ENCODE data around the gene DDIT4L. TPM values are rescaled to one million over a fixed set of nuclear protein-coding genes. Genes with fewer than 3 reads are reported as not detected.

DDIT4L gene
- total and polyA plus RNA-seq, 10 donors: 0.17 to 1.6 (median 0.38) TPM

DNA sequence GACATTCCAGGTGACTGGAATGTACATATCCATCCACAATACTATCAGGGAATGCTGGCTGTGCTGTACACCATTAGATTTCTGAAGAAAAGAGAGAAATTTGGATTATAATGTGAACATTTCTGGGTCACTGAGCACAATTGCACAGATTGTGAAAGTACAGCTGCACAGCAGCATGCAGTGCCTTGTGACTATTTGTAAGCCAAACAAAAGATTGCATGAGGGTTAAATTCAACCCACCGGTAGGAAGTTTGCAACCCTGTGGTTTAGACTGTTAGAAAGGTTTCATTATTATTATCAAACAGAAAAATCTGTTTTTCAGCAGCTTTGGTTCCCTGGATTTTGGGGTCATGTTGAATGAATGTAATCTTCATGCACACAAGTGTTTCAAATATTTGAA lies 24.5 kb downstream of the DDIT4L start:
- no peak for DNase-seq
- H3K4me1 ChIP-seq: peaks cover 0 to 4% (median 0%) of the 10 kb centered on the region in 6 donors
- no peaks in the 10 kb centered on the region for H3K27me3 ChIP-seq (replicated peaks in 1 of 7)
- 29 to 48% (median 45%) methylated on average over 1 of the region's 1 CpG for WGBS, 5 donors
- no peak overlapping the region for H3K27ac ChIP-seq
- H3K36me3 ChIP-seq: no peaks in the 10 kb centered on the region
- H3K9me3 ChIP-seq: peaks cover 0 to 23% (median 17%) of the 10 kb centered on the region in 8 donors
- H3K4me3 ChIP-seq: no peak overlapping the region
- intact Hi-C loops (cut with DNase I; ENCODE audit: low total_unique reads): no loop called here
- TF ChIP-seq, protein P1, sequence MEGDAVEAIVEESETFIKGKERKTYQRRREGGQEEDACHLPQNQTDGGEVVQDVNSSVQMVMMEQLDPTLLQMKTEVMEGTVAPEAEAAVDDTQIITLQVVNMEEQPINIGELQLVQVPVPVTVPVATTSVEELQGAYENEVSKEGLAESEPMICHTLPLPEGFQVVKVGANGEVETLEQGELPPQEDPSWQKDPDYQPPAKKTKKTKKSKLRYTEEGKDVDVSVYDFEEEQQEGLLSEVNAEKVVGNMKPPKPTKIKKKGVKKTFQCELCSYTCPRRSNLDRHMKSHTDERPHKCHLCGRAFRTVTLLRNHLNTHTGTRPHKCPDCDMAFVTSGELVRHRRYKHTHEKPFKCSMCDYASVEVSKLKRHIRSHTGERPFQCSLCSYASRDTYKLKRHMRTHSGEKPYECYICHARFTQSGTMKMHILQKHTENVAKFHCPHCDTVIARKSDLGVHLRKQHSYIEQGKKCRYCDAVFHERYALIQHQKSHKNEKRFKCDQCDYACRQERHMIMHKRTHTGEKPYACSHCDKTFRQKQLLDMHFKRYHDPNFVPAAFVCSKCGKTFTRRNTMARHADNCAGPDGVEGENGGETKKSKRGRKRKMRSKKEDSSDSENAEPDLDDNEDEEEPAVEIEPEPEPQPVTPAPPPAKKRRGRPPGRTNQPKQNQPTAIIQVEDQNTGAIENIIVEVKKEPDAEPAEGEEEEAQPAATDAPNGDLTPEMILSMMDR (IDR thresholded peaks at IDR 0.05 in 8 of 11, conservative IDR thresholded peaks at IDR 0.05 in 3 of 11): no peak
- TF ChIP-seq POLR2A (IDR thresholded peaks at IDR 0.05): no peak
- no peak for TF ChIP-seq POLR2AphosphoS5 (IDR thresholded peaks at IDR 0.05)

DNA sequence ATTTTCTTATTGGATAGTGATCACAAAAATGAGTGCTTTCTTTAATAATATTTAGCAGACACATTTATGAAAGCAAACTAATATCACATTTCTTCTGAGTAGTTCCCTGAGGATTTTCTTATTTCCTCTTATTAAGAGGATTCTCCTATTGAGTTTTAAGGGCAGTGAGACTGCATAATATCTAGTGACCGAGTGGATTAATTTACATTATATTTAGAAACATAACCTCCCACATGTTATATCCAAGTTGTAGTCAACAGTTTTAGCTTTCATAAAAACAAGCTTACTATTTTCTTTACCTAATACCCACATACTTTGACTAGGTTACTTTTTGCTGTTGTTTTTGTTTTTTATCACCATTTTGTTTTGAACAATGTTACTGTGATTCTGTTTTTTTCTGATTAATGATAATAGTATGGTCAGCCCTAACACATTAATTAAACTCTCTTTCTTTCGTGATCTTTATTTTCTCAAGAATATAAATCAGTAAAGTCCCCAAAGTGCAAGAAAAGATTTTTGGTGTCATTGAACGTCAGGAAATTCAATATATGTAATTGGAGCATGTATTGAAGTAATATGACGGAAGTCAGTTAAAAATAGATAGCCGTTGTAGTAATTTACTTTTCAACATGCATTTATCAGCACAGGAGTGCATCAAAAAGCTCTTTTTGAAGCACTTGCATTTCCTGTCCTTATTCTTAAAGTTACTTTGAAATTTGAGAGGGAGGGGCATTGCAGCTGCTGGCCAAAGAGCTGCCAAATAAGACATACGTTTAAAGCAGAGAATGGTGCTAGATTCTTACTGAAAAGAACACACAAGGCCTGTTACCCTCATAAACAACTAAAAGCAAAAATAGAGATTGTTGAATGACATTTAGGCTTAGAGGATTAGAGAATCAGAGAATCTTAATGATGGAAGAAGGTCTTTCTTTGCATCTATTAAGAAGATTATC lies 25.2 kb downstream of the DDIT4L start:
- no peak for DNase-seq
- Histone ChIP-seq H3K4me3 (no peak overlapping the region), H3K27me3 (replicated peaks in 1 of 7) (no peaks in the 10 kb centered on the region), H3K27ac (no peak overlapping the region), H3K9me3 (peaks cover 0 to 29% (median 20%) of the 10 kb centered on the region in 8 donors), H3K36me3 (no peaks in the 10 kb centered on the region), H3K4me1 (peaks cover 0 to 4% (median 0%) of the 10 kb centered on the region in 6 donors)
- WGBS, 5 donors: 47 to 65% (median 49%) methylated on average over 6 of the region's 6 CpGs
- intact Hi-C loops (cut with DNase I; ENCODE audit: low total_unique reads): no loop called here
- TF ChIP-seq POLR2A (IDR thresholded peaks at IDR 0.05): no peak

DNA sequence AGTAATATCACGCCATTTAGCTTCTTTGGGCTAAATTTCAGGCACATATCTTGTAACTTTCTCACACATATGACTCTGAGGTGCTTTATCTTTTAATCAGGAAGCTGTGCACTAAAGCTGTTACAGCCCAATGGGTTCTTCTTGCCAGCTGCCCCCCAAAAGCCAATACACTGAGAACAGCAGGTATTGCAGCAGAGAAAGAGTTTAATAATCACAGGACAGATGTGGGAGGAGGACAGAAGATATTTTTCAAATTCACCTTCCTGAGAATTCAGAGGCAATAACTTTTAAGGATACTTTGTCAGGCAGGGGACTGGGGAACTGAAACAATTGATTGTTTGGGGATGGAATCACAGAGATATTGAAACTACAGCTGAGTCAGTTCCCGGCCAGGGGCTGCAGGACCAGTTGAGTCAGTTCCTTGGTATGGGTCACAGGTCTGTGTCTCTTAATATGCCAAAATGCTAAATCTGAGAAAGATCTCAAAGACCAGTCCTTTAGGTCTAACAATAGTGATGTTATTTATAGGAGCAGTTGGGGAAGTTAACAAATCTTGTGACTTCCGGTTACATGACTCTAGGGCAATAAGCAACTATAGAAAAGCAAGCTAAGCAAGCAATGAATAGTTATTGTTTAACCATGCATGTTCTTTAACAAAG lies 28.1 kb downstream of the DDIT4L start:
- WGBS, 5 donors: 45 to 73% (median 58%) methylated on average over 3 of the region's 3 CpGs
- H3K27ac ChIP-seq: no peak overlapping the region
- no peaks in the 10 kb centered on the region for H3K36me3 ChIP-seq
- peaks cover 0 to 36% (median 20%) of the 10 kb centered on the region in 8 donors for H3K9me3 ChIP-seq
- H3K4me3 ChIP-seq: no peak overlapping the region
- intact Hi-C loops (cut with DNase I; ENCODE audit: low total_unique reads): no loop called here
- H3K4me1 ChIP-seq: peaks cover 0 to 4% (median 0%) of the 10 kb centered on the region in 6 donors
- no peaks in the 10 kb centered on the region for H3K27me3 ChIP-seq (replicated peaks in 1 of 7)
- TF ChIP-seq, protein P1 (IDR thresholded peaks at IDR 0.05 in 8 of 11, conservative IDR thresholded peaks at IDR 0.05 in 3 of 11): no peak
- TF ChIP-seq POLR2AphosphoS5 (IDR thresholded peaks at IDR 0.05): no peak
- TF ChIP-seq POLR2A (IDR thresholded peaks at IDR 0.05): no peak
- no peak for DNase-seq

DNA sequence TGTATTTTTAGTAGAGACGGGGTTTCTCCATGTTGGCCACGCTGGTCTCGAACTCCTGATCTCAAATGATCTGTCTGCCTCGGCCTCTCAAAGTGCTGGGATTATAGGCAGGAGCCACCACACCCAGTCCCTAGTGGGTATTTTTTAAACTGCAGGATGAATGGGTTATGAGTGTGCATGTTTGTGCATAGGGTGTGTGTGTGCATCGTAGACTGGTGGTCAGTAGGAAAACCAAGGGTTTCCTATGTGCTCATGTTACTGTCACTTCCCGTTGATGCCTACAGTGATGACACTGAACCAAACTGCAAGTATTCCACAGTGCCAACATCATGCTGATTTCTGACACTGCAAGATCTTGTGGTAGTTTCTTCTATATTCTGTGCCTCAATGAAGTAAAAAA lies 41.1 kb downstream of the DDIT4L start:
- TF ChIP-seq POLR2AphosphoS5 (IDR thresholded peaks at IDR 0.05): no peak
- TF ChIP-seq, protein P1 (IDR thresholded peaks at IDR 0.05 in 8 of 11, conservative IDR thresholded peaks at IDR 0.05 in 3 of 11): no peak
- TF ChIP-seq POLR2A (IDR thresholded peaks at IDR 0.05): no peak
- Histone ChIP-seq H3K27me3 (replicated peaks in 1 of 7) (no peaks in the 10 kb centered on the region), H3K36me3 (no peaks in the 10 kb centered on the region), H3K4me3 (no peak overlapping the region), H3K27ac (no peak overlapping the region), H3K4me1 (no peaks in the 10 kb centered on the region), H3K9me3 (peaks cover 0 to 4% (median 0%) of the 10 kb centered on the region in 8 donors)
- no peak for DNase-seq
- 89 to 96% (median 92%) methylated on average over 6 of the region's 6 CpGs for WGBS, 5 donors
- intact Hi-C loops (cut with DNase I; ENCODE audit: low total_unique reads): no loop called here
